HG02938 (cell line): ENCODE results near the gene FDPS.

ENCODE experiments used
- ATAC-seq: cut with Tn5 transposase; IDR thresholded peaks from one replicate; pipeline ENCODE4 v1.9.1; 2021; ENCODE audit warnings: mild to moderate bottlenecking, moderate library complexity; ENCODE audit not compliant: unreplicated experiment

Gene FDPS

GRCh38 chr1:155352631-155353030, 44.0 kb downstream of the FDPS start:
- ATAC-seq: no peak

GRCh38 chr1:155360051-155360450, 51.4 kb downstream of the FDPS start:
- ATAC-seq: no peak
